NCI-H510A treated with DMSO at 0.1 percent for 48 hours (cell line): ENCODE measurements around the gene RBFOX1.

Experiments
- DNase-seq: peaks from one replicate; lab custom pipeline; 2025; lab: John Stamatoyannopoulos, UW

The RBFOX1 gene

GRCh38 chr16:7602291-7602950 lies 269.8 kb downstream of the RBFOX1 start:
- no peak for DNase-seq

DNA sequence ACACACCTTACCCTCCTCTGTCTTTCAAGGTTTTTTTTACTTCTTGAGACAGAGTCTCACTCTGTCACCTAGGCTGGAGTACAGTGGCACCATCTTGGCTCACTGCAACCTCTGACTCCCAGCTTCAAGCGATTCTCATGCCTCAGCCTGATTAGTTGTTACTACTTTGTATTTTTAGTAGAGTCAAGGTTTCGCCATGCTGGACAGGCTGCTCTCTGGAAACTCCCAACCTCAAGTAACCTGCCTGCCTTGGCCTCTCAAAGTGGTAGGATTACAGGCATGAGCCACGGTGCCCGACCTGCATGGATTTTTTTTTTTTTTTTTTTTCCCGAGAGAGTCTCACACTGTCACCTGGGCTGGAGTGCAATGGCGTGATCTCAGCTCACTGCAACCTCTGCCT lies 273.2 kb downstream of the RBFOX1 start:
- no peak for DNase-seq

DNA sequence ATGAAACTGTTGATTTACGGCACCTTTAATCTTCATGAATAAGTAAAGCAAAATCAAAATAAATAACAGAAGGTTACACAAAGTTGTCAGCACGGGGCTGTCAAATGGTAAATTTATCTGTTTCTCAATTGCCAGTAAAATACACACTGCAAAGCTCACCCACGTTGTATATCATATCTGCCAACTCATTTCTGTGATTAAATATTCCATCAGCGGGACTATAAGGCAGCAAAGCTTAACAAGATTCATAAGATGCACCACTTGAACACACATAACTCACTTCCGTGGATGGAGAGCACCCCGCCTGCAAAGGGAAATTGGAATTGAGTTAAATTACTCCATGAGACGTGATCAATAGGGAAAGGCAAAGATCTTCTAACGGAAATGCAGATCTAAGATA lies 280.0 kb downstream of the RBFOX1 start:
- no peak for DNase-seq

- no peak for DNase-seq
Measured at GRCh38 chr16:7613518-7613917, 280.9 kb downstream of the RBFOX1 start.

- no peak for DNase-seq
Measured at GRCh38 chr16:7614021-7614795, 281.6 kb downstream of the RBFOX1 start.

GRCh38 chr16:7615565-7615964 lies 282.9 kb downstream of the RBFOX1 start:
- no peak for DNase-seq

DNA sequence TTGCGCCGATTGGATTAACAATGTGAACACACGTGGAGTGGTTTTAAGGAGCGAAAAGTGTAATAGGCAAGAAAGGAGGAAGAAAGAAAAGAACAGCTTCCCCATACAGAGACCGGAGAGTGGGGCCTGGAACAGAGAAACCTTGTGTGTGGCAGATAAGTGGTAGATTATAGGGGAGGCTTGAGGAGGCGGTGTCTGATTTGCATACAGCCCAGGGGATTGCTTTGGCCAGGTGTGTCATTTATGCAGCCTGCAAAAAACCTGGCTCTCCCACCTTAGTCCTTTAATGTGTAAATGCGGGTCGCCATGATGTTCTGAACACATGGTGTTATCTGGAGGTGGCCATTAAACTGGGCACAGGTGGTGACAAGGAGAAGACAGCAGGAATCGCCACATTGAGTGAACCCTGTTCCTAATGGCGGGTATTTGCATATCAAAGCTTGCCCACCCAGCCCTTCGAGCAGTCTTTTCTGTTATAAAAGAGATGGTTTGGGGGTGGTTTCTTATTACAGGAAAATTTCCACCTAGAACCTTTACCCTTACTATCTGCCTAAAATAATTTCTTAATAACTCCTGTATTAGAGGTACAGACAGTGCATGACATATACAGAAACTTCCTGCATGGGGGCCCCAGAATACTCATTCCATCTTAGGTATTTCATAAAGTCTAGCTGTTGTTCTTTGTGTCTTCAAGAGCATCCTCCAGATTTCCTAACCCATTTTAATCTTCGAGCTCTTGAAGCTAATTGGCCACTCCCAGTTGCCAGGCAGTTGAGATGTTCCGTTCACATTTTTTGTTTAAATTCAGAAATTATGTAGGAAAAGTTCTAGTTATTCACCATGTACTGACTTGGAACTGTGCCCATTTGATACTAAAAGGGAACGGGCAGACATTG lies 292.5 kb downstream of the RBFOX1 start:
- DNase-seq = no peak

- no peak for DNase-seq
Measured at GRCh38 chr16:7628981-7629380, 296.3 kb downstream of the RBFOX1 start.

GRCh38 chr16:7629571-7629970 lies 296.9 kb downstream of the RBFOX1 start:
- DNase-seq = no peak

- no peak for DNase-seq
Measured at GRCh38 chr16:7637446-7637845, 304.8 kb downstream of the RBFOX1 start.

DNA sequence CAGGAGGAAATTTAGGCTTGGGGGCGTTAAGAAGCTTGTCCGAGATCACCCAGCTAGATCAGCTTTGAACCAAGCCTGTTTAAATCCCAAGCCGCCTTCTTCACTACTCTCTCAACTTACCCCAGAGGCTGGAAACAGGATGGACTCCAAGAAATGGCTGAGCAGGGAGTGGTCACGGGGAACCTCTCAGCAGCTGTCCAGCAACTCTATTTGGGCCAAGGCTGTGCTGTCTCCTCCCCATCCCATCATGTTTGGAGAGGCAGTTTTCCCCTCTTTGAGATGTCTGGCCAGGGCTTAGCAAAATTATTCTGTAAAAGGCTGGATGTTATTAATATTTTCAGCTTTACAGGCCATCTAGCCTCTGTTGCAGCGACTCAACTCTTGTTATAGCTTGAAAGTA lies 305.7 kb downstream of the RBFOX1 start:
- no peak for DNase-seq

GRCh38 chr16:7640334-7640733 lies 307.7 kb downstream of the RBFOX1 start:
- DNase-seq = no peak

- no peak for DNase-seq
Measured at GRCh38 chr16:7644176-7644575, 311.5 kb downstream of the RBFOX1 start.

DNA sequence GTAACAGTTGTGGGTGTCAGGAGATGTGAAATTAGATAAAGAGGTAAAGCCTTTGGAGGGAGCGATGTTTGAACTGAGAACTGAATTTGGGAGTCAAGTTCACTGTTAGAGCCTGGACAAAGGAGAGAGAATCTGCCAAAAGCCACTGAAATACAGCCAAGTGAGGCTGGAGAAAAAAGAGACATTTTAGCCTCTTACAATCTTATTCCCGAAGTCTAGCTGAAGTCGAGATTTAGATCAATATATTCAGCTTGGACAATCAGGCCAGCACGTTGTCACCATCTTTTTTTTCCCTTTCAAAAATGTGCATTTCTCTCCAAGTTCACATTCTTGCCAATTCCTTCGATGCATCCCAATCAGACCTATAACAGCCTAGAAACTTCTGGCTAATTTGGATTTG lies 312.2 kb downstream of the RBFOX1 start:
- DNase-seq = no peak

DNA sequence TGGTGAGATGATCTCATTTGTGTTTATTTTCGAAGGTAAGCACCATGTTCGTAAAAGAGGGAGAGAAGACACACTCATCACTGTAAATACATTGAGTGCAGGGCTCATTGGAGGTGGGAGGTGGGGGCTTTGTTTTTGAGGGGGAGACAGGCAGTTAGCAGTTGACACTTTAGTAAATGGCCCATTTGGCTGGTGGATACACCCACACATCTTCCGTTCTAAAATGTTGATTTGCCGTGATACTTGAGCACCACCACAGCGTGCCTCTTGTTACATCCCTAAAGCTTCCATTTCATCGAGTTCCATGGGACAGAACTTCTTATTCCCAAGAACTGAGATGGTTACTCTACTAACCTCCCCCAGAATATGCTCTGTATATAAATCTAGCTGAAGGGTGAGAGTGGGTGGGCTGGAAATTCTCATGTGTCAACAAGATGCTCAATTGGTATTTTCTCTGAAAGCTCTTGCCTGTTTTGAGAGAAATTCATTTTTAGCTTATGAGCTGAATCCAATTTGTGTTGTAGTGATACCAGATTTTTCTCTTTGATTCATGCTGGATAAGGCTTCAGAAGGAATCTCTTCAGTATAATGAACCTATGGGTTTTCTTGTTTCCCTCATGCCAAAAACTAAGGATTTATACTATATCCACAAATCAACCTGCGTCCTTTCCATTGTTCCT lies 314.3 kb downstream of the RBFOX1 start:
- no peak for DNase-seq

DNA sequence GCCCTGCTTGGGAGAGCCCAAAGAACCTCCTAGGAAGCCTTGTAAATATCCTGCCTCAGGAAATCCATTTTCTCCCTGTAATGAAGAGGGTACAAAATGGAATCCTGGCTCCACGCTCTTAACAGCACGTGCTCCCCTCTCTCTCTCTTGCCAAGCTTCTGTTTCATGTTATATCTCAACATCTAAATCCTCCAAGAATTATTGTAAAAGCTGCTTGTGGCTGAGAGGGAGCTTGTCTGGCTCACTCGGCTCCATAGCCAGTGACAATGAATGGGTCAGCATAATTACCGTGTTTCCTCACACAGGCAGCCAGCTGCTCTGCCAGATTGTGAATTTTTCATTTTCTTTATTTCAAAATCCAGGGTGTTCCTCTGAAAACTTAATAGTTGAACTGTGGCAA lies 317.8 kb downstream of the RBFOX1 start:
- DNase-seq = no peak

DNA sequence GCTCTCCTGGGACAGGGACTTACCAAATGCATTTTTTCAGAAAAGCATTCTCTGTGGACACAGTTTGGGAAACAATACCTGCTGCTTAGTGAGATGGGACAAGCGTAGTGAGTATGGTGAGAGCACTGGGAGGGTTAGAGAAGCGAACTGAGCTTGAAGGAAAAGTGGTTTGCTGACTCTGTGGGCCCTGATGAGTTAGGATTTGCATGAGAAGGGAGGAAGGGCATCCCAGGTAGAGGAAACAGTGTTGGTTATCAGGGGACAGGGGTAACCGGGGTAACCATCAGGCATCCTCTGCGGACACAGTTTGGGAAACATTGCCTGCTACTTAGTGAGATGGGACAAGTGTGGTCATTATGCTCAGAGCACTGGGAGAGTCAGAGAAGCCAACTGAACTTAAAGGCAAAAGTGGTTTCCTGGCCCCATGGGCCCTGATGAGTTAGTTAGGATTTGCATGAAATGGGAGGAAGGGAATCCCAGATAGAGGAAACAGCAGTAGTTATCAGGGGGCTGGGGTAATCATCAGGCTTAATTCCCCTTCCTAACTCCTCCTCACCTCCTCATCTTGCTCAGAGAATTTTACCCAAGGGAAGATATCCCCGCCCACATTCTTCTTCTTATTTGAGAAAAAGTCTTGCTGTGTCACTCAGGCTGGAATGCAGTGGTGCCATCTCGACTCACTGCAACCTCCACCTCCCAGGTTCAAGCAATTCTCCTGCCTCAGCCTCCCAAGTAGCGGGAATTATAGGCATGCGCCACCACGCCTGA lies 319.3 kb downstream of the RBFOX1 start:
- no peak for DNase-seq

- DNase-seq = no peak
Measured at GRCh38 chr16:7653746-7654461, 321.3 kb downstream of the RBFOX1 start.

DNA sequence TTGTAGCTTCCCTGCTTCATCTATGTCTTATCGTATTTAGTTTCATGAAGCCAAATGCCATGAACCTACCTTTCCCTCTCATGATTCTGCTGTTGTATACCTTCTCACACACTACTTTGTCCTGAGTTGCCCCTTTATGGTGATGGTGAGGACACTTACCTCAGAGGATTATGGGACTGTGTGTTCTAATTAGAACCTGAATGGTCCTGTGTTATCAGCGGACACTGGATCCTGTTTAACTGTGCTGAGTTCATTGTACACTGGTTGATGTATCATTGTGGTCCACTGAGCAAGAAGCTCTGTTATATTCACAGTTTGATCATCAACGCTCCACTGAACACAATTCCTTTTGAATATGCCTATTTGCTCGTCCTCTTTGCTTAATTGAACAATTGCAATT lies 343.0 kb downstream of the RBFOX1 start:
- no peak for DNase-seq

DNA sequence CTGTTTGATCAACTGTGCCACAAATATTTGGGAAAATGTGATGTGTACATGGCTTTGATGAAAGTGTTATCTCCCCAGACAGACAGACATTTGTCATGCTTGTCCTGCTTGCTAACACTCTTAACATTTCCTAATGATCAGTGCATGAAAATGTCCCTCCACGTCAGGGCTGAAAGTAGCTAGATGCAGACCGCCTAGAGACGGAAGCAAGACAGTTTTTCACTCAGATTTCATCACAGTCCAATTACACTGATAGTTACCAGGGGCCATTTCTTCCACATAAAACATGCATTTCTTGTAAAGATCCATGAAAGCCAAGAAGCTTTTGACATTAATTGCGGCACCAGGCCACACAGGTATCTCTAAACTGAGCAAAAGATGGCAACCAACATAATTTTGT lies 347.7 kb downstream of the RBFOX1 start:
- no peak for DNase-seq

- DNase-seq = no peak
Measured at GRCh38 chr16:7688811-7689210, 356.2 kb downstream of the RBFOX1 start.
